Osteocyte (in vitro differentiated cells): Measurements from ENCODE around the gene POLD4. TPM values are rescaled to one million over a fixed set of nuclear protein-coding genes. Genes with fewer than 3 reads are reported as not detected.

ENCODE experiments used
- DNase-seq: peaks from one replicate; pipeline ENCODE4 v3.0.0; 2021; ENCODE audit warnings: mixed read lengths; ENCODE audit not compliant: unreplicated experiment; ENCODE audit errors: extremely low spot score
- H3K27ac Mint-ChIP-seq: one replicate; pipeline ENCODE4 v1.8.0; 2021; ENCODE audit warnings: mild to moderate bottlenecking, mixed read lengths; ENCODE audit not compliant: unreplicated experiment
- H3K27me3 Mint-ChIP-seq: one replicate; pipeline ENCODE4 v1.8.0; 2021; ENCODE audit warnings: mixed read lengths; ENCODE audit not compliant: unreplicated experiment
- H3K36me3 Mint-ChIP-seq: one replicate; pipeline ENCODE4 v1.8.0; 2021; ENCODE audit warnings: mixed read lengths; ENCODE audit not compliant: unreplicated experiment
- H3K4me1 Mint-ChIP-seq: one replicate; pipeline ENCODE4 v1.8.0; 2021; ENCODE audit warnings: mixed read lengths; ENCODE audit not compliant: unreplicated experiment
- H3K4me3 Mint-ChIP-seq: one replicate; pipeline ENCODE4 v1.8.0; 2021; ENCODE audit warnings: mild to moderate bottlenecking, moderate library complexity, mixed read lengths; ENCODE audit not compliant: unreplicated experiment
- H3K9me3 Mint-ChIP-seq: one replicate; pipeline ENCODE4 v1.8.0; 2021; ENCODE audit warnings: mixed read lengths; ENCODE audit not compliant: unreplicated experiment
- CTCF ChIP-seq: fragments of 200-600 bp; sonication (generic); IDR thresholded peaks from 2 replicates; pipeline ENCODE4 v1.5.0; 2021; ENCODE audit warnings: antibody characterized with exemption, mild to moderate bottlenecking, moderate library complexity
- total RNA-seq: library from RNA; stranded (reverse); gene quantifications from 2 replicates; pipeline ENCODE4 v1.2.1, GENCODE V29; 2021

Gene POLD4
- total RNA-seq, 1 donor from 2014 or later: 64.0 TPM

GRCh38 chr11:67349928-67350465, 3.3 kb downstream of the POLD4 start:
- DNase-seq: no peak
- Mint-ChIP-seq H3K4me3 (no peak overlapping the region), H3K36me3 (no peaks in the 10 kb centered on the region), H3K27ac (no peak overlapping the region), H3K9me3 (no peaks in the 10 kb centered on the region), H3K4me1 (peaks cover 51% of the 10 kb centered on the region), H3K27me3 (no peaks in the 10 kb centered on the region)
- TF ChIP-seq CTCF: no peak

GRCh38 chr11:67349457-67349856, 3.9 kb downstream of the POLD4 start:
- Mint-ChIP-seq H3K27ac (no peak overlapping the region), H3K27me3 (no peaks in the 10 kb centered on the region), H3K36me3 (no peaks in the 10 kb centered on the region), H3K4me3 (no peak overlapping the region), H3K4me1 (peaks cover 46% of the 10 kb centered on the region), H3K9me3 (no peaks in the 10 kb centered on the region)
- no peak for TF ChIP-seq CTCF
- no peak for DNase-seq

- Mint-ChIP-seq H3K9me3 (no peaks in the 10 kb centered on the region), H3K4me3 (no peak overlapping the region), H3K4me1 (peaks cover 42% of the 10 kb centered on the region), H3K27ac (no peak overlapping the region), H3K27me3 (no peaks in the 10 kb centered on the region), H3K36me3 (no peaks in the 10 kb centered on the region)
- DNase-seq: no peak
- no peak for TF ChIP-seq CTCF
Measured at GRCh38 chr11:67349036-67349435, 4.3 kb downstream of the POLD4 start.

GRCh38 chr11:67347964-67348749, 5.2 kb downstream of the POLD4 start:
- Mint-ChIP-seq H3K27me3 (no peaks in the 10 kb centered on the region), H3K36me3 (no peaks in the 10 kb centered on the region), H3K4me1 (peaks cover 36% of the 10 kb centered on the region), H3K27ac (peak overlapping the region; percentile 50), H3K9me3 (no peaks in the 10 kb centered on the region), H3K4me3 (no peak overlapping the region)
- no peak for DNase-seq
- no peak for TF ChIP-seq CTCF

- Mint-ChIP-seq H3K27me3 (no peaks in the 10 kb centered on the region), H3K4me3 (no peak overlapping the region), H3K4me1 (peaks cover 21% of the 10 kb centered on the region), H3K9me3 (no peaks in the 10 kb centered on the region), H3K36me3 (no peaks in the 10 kb centered on the region), H3K27ac (no peak overlapping the region)
- peak; percentile 67 for TF ChIP-seq CTCF
- DNase-seq: no peak
Measured at GRCh38 chr11:67345920-67346819, 7.2 kb downstream of the POLD4 start.
